EH (cell line): ENCODE results near the gene RELT.
A peak's percentile ranks its signal among the peaks of the same experiment; 100 is the strongest.
"Not testable (repeated sequence)": the region's sequence is repeated elsewhere in the genome, so short reads cannot be mapped to it uniquely, and the experiment has no call there.

Source experiments
- DNase-seq: peaks from one replicate; pipeline ENCODE4 v3.0.0-alpha.2; 2015; ENCODE audit warnings: low read depth

RELT gene

DNA sequence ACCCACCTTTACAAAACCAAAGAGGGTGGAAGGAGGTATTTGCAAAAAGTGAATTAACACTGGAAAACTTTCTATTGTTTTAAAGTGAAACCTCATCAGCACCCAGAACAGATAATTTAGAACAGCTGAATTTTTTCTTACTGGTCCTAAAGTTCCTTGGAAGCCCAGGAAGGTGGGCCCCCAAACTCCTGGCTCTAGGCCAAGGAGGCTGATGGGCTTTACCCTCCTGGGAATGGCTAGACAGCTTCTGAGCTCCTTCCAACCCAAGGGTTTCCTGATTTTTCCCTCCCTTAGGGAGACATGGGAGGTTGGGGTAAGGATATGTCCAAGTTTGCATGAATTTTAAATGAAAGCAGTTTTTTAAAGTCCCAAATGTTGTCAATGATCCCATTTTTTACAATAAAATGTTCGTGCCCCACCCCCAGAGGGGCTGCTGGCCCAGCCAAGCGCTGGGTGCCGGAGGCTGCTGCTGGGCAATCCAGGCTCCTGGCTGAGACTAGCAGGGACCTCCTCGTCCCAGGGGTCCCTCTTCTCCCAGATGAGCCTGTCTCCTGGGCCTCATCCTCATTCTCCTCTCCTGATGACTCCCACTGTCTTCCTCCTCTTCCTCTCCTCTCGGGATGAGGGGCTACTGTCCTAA, 28.4 kb downstream of the RELT start:
- no peak for DNase-seq

DNA sequence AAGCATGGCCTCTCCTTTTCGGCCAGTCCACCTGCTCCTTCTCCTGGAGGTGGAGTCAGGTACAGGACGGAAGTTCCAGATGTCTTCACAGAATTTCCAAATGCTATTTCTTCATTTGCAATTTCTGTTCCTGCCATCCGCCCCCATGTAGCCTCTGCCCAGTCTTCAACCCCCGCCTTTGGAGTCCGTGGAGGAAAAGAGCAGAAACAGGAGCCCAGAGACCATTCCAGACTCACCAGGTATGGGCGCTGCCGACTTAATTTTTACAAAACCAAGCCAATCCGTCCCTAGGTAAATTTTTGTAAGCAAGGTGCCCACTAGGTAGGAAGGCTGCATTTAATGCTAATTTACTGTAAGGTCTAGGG, 28.9 kb downstream of the RELT start:
- no peak for DNase-seq

DNA sequence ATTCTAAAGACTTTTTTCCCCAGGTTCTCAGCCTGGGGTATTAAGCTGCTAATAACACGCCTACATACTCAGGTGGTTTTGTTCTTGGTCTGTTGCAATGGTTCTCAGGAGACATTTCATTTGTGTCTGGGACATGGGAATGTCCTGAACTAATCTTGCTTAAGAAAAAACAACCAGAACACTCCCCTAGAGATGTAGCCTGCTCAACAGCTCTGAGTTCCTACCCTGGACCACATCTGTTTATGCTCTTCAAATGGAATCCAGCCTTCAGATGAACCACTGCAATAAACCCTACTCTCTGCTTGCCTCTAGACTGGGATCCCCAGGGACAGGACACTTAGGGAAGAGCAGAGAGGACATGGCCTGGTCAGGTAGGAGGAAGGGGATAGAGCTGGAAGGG, 29.9 kb downstream of the RELT start:
- no peak for DNase-seq

DNA sequence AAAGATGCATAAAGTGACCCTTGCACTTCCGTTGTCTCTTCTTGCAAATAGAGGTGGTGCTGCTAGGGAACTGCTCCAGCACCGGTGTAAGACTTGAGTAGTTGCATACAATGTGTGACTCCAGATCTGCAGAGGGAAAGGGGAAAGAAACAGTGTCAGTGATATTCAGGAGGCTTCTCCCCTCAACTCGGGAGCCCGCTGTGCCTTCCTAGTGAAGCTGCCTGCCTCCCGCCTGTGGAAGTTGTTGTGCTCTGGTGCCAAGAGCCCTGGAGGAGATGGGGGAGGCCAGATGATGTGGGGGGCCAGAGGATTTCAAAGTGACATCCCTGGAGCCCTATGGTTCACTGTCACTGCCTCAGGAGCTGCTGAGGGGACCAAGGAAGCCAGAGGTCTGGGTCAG, 30.4 kb downstream of the RELT start:
- no peak for DNase-seq

DNA sequence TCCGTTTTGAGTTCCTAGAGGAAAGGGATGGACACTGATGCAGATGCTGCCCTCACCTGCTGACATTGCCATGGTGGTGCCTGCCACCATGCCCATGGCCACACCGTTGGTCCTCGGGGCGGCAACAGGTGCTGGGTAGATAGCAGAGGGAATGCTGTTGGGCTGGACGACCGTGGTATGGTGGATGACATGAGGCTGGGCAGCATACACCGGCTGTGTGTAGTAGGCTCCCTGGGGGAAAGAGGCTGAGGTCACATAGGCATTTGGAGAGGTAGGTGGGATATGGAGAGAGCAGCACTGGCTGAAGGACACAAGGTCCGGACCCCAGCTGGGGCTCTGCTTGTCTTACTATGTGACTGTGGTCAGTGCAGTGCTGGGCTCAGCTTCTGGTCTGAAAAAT, 33.2 kb downstream of the RELT start:
- no peak for DNase-seq

DNA sequence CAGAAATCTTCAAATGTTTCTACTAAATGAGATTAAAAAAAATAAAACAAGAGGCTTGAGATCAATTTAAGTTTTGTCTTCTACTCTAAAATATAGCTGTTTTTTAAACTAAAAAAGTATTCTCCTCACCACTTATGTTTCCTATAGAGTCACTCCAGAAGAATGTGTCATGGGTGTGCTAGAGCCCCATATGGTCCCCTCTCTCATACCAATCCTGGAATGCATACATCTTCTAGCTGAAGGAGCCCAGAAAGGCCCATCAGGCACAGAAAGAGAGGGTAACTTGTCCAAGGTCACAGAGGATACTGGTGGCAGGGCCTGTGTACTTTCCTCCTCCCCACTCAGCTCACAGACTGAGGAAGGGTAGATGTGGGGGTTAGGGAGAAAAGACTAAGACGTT, 34.4 kb downstream of the RELT start:
- DNase-seq: peak; percentile 64

DNA sequence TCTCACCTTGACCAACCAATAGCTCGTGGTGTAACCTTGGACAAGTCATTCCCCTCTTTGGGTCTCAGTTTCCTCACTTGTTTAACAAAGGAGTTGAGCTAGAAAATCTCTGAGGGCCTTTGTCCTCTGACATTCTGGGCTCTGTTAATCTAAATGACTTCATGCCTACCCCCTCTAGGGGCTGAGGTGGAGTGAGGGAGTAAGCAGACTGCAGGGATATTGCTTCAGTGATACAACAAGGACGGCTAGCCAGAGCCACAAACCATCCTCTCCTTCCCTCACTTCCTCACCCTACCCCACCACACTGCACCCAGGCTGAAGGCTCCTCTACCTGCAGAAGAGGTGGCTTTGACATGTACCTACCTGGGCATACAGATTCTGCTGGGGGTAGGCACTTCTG, 34.8 kb downstream of the RELT start:
- no peak for DNase-seq

DNA sequence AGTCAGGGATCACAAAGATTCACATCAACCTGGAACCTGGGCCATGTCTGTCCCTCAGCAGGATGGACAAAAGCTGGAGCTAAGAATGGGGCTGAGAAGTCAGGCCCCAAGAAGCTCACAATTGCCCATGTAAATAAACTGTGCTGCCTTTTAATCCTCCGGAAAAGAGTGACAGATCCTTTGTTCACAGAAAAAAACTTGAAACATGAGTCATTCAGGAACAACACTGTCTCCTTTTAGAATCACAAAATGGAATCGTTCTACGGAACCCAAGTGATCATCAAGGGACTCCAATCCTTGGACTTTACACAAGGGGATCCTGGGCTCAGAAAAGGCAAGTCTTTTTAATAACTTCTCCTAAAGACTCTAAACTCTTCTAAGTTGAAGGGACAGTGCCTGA, 36.1 kb downstream of the RELT start:
- DNase-seq: peak; percentile 48

DNA sequence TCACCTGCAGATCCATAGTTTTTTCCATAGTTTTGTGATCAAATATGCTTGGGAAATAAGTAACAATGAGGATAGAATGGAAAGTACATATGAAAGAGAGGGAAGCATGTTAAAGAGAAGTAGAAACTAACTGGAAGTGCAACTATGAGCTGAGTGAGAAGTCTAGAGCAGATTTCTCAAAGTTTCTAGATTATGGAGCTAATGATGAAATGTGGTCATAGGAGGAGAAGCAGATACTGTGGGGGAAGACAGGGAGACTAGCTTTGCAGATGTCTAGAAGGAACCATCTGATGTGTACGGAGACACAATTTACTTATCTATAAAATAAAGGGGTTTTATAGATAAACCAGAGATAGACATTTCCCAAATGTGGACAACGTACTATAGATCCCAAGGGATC, 37.1 kb downstream of the RELT start:
- DNase-seq: no peak

DNA sequence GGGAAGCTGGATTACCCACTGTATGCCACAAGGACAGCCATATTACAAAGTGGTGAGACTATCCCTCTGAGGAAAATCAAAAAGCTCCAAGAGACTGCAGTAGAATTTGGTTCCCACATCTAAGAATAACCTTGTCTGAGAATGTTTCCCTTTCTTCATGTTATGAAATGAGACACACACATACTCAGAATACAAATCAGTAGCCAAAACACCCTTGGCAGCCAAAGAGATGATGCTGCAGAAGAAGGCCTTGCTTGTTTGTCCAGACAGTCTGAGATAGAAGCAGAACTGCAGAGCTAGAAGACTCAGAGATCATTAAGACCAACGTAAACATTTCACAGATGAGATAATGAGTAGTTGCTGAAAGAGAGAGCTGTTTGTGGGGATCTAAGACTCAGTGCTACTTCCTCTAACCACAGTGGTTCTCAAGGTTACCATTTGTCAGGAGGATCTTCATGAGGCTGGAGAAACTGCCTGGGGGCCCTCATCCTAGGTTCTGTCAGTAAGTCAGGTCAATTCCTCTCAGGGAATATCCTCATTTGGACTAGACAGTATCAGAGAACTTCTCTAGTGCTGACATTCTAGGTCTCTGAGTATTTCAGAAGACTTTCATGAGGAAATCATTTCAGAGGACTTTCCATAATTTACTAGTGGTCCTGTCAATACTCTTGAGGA, 38.9 kb downstream of the RELT start:
- DNase-seq: peak; percentile 92

DNA sequence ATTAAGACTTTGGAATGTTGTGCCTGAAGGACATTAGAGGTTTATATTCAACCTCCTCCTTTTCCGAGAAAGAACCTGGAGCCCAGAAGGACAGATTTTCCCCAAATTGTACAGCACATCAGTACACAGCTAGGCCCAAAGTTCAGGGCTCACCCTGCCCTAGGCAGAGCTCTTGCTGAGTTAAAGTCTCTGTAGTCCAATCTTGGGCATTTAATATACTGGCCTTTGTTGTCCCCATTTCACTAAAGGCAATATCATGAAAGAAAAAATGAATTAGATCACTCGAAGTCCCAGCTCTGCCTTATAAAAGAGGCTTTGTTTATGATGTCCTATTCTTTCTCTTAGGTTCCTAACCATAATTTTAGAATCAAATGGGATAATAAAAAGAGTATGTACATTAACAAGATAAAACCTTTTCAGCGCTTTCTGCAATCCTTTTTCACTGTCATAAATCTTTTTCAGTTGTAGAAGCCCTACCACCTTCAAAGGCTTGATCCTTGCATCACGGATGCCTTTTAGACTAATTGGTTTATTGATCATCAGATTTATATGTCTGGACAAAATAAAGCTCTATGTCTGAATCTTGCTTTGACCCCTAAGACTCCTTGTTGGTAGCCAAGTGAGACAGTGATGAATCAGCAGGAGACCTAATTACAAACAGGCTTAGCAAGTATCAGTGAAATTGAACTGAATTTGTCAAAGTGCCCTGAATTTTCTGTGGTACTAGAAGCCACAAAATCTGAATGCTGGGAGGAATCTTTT, 39.8 kb downstream of the RELT start:
- DNase-seq: peak; percentile 83

DNA sequence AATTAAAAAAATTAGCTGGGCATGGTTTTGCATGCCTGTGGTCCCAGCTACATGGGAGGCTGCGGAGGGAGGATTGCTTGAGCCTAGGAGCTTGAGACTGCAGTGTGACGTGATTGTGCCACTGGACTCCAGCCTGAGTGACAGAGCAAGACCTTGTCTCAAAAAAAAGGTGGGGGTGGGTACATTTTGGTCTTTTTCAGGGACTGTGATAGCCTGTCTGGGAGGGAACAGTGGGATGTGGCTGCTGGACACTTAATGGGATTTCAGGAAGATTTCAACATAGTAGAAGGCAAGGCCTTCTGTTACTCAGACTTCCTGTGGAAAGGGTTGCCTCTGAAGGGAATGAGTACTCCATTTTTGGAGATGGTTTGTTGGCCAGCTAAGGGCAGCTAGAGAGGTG, 40.6 kb downstream of the RELT start:
- DNase-seq: peak; percentile 72

DNA sequence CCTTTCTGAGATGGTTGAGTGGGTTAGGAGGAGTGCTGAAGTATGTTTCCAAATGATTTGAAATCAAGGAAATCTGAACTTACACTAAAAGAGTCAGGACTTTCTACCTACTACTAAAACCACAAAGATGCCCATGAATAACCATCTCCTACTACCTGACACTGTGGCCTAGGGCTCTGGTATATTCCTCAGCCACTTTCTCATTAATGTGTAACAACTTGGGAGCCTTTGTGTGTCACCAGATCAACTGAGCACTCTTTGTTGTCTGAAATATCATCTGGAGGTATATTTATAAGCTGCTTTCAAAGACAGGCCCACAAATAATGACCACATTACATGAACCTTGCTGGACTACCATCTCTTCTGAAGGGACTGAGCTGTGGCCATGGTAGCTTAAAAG, 43.9 kb downstream of the RELT start:
- no peak for DNase-seq

DNA sequence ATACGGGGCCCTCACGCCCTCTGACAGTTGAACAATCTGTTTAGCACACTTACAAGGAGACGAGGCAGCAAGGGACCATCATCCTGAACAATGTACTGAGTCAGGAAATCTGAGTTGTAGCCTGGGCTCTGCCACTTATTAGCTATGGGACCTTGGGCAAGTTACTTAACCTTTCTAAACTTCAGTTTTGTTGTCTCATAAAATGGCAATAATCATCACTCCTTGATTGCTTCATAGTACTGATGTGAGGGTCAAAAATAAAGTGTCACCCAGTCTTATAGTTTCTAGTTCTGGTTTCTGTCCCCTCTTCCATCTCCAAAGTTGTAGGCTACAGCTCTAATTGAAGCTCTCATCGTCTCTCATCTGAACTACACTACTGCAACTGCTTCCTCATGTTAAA, 46.7 kb downstream of the RELT start:
- DNase-seq: no peak

DNA sequence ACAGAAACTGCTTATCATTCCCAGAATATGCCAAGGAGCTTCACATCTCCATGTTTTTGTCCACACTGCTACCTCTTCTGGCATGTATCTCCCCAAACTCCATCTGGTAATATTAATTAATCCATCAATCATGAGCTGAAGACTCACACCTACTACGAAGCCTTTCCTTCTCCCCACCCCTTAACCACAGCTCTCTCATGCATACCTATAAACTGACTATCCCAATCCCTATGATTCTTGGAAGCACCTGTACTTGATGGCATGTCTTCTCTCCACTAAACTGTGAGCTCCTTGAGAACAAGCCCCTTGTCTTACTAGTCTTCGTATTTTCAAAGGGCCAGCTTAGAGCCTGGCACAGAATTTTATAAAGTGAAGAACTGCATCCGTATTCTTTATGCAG, 47.3 kb downstream of the RELT start:
- DNase-seq: no peak

DNA sequence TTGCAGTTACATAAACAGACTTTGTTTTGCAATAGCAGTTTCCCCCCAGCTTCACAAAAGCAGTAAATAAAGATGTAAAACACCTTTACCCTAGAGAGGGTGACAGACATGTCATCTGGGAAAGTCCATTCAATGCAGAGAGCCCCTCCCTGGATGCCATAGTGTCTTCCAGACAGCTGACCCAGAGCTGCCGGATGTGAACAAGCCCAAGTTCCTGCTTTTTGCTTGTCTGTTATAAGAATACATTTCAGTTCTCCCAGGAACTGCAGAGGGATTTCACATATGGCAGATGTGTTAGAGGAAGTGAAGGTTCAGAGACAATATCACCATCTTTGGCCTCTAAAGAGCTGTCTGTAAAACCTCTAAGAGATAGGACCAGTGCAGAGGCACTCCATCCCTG, 48.9 kb downstream of the RELT start:
- no peak for DNase-seq

DNA sequence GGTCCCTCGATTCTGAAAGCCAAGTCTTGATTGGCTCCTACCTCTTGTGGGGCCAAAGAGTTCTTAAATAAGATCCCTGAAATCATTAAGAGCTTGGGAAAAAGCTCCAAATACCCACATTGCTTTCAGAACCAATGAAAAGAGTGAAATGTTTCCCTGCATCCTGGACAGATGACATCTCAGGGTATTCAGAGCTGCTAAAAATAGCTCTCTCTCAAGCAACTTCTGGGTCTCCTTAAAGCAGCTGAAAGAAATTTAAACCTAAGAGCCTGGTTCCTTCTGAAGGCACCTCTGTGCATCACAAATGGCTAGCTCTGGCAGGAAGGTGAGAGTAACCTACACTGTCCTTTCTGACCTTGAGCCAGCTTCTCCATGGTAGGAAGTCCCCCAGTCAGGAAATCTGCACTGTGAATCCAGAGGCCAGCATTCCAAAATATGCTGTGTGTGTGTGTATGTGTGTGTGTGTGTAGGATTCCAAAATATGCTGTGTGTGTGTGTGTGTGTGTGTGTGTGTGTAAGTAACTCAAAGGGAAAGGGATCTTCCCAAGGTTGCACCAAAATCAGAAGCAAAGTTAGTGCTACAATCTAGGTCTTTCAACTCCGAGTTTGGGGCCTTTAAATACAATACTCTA, 50.1 kb downstream of the RELT start:
- DNase-seq: peak; percentile 76

DNA sequence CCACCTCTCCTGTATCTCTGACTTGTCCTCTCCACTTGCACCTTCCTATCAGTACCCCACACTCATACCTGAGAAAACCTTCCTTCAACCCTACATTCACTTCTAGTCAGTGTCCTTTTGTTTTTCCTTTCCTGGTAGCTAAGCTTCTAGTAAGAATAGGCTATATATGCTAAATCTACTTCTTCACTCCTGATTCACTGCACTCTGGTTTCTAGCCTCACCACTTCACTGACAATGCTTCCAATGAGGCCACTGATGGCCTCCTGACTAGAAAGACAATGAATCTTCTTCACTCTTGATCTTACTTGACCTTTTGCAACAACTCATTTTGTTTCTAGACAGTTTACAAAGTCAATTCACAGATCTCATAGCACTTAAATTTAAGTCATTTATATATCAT, 52.0 kb downstream of the RELT start:
- no peak for DNase-seq

DNA sequence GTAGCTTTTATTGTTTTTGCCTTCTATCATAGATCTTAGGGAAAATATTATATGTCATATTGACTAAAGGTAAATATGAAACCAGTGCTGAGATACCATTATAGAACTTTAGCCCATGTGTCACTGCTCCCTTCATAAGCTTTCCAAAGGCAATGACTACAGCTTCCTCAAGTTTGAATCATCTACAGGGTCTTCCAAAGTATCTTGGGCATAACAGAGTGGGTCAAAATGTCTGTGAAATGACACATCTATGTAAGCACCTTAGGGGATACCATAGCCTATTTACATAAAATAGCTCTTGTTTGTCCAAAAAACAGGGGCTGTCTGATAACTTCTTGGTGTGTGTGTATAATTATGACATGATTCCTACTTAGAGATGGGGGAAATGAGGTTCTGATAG, 52.5 kb downstream of the RELT start:
- DNase-seq: no peak

DNA sequence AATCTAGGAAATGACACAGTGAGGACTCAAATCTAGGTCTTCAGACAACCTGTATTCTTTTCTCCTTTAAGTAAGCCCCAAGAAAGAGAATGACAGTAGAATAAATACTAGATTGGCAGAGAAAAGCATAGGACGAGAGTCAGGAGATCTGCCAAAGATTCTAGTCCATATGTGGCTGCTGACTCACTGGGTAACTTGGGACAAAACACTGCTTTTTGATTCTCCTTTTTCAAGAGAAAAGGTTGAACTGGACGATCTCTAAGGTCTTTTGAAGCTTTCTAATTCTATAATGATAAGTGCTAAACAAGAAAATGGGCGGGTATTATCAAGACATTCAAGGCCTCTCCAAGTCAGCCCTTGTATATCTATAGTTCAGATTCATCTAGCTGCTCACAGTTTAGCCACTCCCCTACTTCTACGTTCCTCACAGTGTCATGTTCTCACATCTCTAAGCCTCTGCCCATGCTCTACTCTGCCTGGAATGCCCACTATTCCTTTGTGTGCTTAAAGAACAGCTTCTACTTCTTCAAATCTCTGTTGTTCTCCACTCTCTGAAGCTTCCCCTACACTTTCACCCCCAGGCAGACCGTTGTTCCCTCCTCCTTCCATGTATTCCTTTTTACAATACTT, 53.0 kb downstream of the RELT start:
- DNase-seq: peak; percentile 70

DNA sequence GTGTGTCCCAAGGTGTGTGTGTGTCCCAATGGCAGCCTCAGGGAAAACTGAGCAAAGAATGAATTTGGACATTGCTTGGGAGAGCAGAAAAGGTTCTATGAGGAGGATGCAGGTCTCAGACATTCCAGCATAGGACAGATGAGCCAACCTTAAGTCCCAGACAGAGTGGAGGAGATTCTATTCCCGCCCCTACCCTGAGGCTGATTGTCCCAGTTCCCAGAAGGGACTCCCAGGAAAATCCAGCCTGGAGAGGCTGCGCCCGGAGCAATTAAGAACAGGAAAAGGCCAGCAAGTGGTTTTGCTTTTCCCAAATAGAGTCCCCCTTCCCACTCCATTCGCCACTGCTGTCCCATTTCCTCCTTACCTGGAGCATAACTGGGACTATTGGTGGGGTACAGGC, 54.1 kb downstream of the RELT start:
- no peak for DNase-seq

DNA sequence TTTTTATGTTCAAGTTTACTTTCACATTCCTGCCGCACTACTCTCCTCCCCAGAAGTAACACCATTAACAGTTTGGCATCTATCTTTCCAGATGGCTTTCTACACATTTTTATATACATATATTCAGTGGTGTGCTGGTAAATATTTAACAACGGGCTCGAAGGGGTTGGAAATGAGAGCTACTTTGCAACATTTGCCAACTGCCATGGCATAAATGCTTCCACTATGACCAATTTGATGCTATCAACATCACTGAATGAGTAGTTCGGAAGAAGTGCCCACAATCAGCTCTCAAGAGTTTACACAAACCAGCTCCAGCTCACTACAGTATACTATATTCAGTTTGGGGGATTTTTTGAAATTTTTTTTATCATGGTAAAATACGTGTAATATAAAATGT, 55.2 kb downstream of the RELT start:
- no peak for DNase-seq

DNA sequence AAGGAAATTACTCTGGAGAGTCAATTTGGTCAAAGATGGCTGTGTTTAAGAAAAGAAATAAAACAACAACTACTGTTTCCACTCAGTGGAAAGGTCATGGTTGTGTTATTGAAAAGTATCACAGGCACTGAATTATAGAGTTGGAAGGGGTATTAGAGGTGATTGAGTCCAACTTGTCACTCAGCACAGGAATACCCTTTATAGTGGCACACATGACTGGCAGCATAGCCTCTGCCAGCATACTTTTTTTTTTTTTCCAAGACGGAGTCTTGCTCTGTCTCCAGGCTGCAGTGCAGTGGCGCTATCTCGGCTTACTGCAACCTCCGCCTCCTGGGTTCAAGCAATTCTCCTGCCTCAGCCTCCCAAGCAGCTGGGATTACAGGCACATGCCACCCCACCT, 60.7 kb downstream of the RELT start:
- not testable (repeated sequence) for DNase-seq
